ENCODE results near the gene DEFB129.

DNA sequence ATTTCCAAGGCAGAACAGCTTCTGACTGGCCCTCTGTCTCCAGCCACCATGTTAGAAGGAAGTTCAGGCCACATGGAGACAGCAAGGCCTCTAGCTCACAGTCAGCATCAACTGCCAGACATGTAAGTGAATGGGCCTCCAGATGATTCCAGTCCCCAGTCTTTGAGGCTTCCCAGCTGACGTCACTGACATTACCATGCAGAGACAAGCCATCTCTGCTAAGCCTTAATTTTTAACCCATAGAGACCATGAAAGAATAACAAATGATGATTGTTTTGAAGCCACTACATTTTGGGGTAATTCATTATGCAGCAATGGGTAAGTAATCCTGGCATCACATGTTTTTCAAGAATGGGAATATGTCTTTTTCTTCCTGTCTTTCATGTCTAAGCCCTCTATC, 11.3 kb upstream of the DEFB129 start:
- no peak for TF ChIP-seq POLR2A (IDR thresholded peaks at IDR 0.05)
- TF ChIP-seq, protein P1, sequence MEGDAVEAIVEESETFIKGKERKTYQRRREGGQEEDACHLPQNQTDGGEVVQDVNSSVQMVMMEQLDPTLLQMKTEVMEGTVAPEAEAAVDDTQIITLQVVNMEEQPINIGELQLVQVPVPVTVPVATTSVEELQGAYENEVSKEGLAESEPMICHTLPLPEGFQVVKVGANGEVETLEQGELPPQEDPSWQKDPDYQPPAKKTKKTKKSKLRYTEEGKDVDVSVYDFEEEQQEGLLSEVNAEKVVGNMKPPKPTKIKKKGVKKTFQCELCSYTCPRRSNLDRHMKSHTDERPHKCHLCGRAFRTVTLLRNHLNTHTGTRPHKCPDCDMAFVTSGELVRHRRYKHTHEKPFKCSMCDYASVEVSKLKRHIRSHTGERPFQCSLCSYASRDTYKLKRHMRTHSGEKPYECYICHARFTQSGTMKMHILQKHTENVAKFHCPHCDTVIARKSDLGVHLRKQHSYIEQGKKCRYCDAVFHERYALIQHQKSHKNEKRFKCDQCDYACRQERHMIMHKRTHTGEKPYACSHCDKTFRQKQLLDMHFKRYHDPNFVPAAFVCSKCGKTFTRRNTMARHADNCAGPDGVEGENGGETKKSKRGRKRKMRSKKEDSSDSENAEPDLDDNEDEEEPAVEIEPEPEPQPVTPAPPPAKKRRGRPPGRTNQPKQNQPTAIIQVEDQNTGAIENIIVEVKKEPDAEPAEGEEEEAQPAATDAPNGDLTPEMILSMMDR (IDR thresholded peaks at IDR 0.05) = no peak

Data from adrenal gland (tissue), 5 donors.